ENCODE results near the gene TRAK2.

TRAK2 gene

DNA sequence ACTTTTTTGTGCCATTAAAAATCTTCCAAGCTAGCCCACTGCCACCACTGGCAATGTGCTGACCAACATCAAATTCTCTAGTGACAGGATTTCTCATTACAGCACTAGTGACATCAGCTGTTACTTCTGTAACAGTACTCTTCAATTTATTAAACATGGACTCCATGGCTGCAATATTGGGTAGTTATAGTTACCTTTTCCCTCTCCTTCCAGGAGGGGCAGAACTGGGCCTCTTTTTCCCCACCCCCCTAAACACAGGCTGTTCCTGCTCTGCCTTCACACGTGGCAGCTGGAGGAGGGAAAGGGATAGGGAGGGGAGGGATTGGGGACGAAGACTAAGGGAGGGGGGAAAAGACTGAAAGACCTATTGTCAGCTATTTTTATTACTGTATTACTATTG lies 38.1 kb downstream of the TRAK2 start:
- no peak for ATAC-seq
- H3K36me3 Mint-ChIP-seq (ENCODE audit: low read depth), result peaks cover 18% of the 10 kb centered on the region
- no peak overlapping the region for H3K27ac Mint-ChIP-seq
- H3K4me1 Mint-ChIP-seq, result peaks cover 15% of the 10 kb centered on the region
- no peak for DNase-seq
- no peaks in the 10 kb centered on the region for H3K9me3 Mint-ChIP-seq
- H3K27me3 Mint-ChIP-seq, result no peaks in the 10 kb centered on the region
- H3K4me3 Mint-ChIP-seq, result no peak overlapping the region

GRCh38 chr2:201411421-201411820 lies 39.8 kb downstream of the TRAK2 start:
- Mint-ChIP-seq H3K9me3 (no peaks in the 10 kb centered on the region), H3K36me3 (ENCODE audit: low read depth) (peaks cover 15% of the 10 kb centered on the region), H3K27me3 (no peaks in the 10 kb centered on the region), H3K4me1 (peaks cover 19% of the 10 kb centered on the region), H3K27ac (no peak overlapping the region), H3K4me3 (no peak overlapping the region)
- ATAC-seq, result no peak
- no peak for DNase-seq

DNA sequence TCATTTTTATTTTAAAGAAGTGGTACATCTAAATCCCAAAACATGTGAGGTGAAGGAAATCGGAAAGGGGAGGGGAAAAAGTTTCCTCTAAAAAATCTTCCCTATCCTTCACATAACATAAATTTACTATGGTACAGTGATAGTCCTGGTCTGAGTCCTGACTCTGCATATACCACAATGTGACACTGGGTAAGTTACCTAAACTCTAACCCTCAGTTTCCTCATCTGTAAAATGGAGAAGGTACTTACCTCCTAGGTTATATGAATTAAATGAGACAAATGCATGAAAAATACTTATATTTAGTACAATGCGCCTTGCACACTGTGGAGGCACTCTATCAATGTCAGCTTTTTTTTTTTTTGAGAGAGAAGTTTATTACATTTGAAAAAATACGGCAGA lies 42.3 kb downstream of the TRAK2 start:
- ATAC-seq, result no peak
- Mint-ChIP-seq H3K27ac (no peak overlapping the region), H3K9me3 (no peaks in the 10 kb centered on the region), H3K4me3 (no peak overlapping the region), H3K36me3 (ENCODE audit: low read depth) (peaks cover 18% of the 10 kb centered on the region), H3K27me3 (no peaks in the 10 kb centered on the region), H3K4me1 (peaks cover 39% of the 10 kb centered on the region)
- no peak for DNase-seq

DNA sequence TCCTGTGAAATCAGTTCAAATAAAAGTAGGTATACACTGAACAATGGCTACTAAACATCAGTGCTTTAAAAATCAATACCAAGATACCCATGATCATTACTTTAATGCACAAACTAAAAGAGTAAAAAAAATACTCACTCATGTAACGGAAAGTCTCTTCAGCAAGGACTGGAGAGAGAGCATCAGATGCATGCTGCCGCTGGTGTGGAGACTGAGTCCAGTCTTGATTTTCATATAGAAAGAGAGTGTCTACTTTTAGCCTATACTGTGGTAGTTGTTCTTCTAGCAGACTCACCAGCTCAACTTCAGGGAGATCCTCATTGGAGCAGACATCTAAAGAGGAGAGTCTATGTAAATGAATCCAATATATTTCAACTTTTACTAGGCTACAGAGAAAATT lies 44.0 kb downstream of the TRAK2 start:
- ATAC-seq (no peak), DNase-seq (no peak)
- no peaks in the 10 kb centered on the region for H3K27me3 Mint-ChIP-seq
- H3K27ac Mint-ChIP-seq, result no peak overlapping the region
- H3K4me1 Mint-ChIP-seq, result peaks cover 43% of the 10 kb centered on the region
- H3K4me3 Mint-ChIP-seq, result no peak overlapping the region
- no peaks in the 10 kb centered on the region for H3K9me3 Mint-ChIP-seq
- peaks cover 18% of the 10 kb centered on the region for H3K36me3 Mint-ChIP-seq (ENCODE audit: low read depth)

- H3K27ac Mint-ChIP-seq, result no peak overlapping the region
Measured at GRCh38 chr2:201406077-201406662, 45.1 kb downstream of the TRAK2 start.

DNA sequence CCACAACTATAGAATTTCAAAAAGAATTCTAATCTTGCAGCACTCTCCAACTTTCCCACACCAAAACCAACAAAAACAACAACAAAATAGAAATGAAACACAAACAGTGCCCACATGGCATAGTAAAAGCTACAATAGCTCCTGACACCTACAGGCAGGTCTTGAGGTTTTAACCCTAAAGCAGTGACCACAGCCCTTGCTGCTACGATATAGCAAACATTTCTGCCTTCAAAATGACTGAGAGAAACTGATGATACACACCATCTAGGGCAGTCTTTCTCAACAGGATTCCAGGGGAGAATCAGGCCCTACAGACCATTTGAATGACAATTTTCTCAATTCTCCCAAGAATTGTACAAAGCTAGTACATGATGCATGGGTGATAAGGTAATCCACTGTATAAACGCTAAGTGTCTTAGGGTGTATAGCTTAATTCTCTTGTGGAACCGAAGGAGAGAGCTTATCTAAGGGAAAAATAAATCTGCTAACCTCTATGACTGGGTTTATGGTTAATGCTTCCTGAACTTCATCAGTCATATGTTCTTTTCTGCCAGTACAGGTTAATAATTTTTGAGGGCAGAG lies 46.5 kb downstream of the TRAK2 start:
- Mint-ChIP-seq H3K27me3 (no peaks in the 10 kb centered on the region), H3K36me3 (ENCODE audit: low read depth) (peaks cover 5% of the 10 kb centered on the region), H3K9me3 (no peaks in the 10 kb centered on the region), H3K27ac (no peak overlapping the region), H3K4me3 (no peak overlapping the region), H3K4me1 (peaks cover 37% of the 10 kb centered on the region)
- no peak for DNase-seq
- peak; percentile 40 for ATAC-seq

More at GRCh38 chr2:201406077-201406662, 45.1 kb downstream of the TRAK2 start:
- Mint-ChIP-seq H3K4me3 (no peak overlapping the region), H3K36me3 (ENCODE audit: low read depth) (peaks cover 10% of the 10 kb centered on the region), H3K4me1 (peaks cover 41% of the 10 kb centered on the region), H3K9me3 (no peaks in the 10 kb centered on the region), H3K27me3 (no peaks in the 10 kb centered on the region)
- no peak for ATAC-seq
- no peak for DNase-seq

- Mint-ChIP-seq H3K27ac (no peak overlapping the region), H3K27me3 (no peaks in the 10 kb centered on the region), H3K9me3 (no peaks in the 10 kb centered on the region), H3K36me3 (ENCODE audit: low read depth) (peaks cover 6% of the 10 kb centered on the region), H3K4me3 (no peak overlapping the region), H3K4me1 (peaks cover 37% of the 10 kb centered on the region)
- DNase-seq (no peak), ATAC-seq (no peak)
Measured at GRCh38 chr2:201403880-201404279, 47.4 kb downstream of the TRAK2 start.

DNA sequence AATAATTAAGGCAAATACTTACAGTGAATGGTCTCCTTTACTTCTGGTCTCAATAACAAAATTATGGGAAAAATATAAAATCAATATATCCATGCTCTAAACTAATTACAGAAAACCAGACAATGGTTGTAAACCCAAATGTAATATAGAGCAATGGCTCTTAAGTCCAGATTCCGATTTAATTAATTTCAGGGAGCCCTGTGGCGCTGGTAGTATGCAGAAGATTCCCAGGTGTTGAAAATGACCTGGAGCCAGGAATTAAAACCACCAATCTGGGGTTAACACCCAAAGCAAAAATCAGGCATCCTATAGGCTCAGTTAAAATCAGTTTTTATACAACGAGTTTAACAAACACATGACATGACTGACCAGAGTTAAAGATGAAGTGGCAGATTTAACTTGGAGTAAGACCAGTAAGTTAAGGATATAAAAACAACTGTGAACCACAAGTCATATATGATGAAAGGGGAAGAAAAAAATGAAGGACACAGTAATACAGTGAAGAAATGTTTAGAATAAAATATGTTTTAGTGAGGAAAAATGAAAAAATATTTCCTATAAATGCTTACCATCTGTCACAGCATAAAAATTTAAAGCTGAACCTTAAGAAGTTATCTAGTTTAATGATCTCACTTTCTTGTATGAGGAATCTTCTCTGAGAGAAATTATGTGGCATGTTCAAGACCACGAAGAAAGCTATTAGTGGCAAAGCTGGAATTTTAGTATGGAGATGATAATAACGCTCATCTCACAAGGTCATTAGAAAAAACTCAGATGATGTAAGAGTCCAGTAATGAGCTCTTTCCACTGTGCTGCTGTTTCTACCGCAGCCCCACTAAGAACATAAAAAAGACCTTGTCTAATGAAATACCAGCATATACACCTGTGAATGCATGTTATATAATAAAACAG lies 48.4 kb downstream of the TRAK2 start:
- H3K9me3 Mint-ChIP-seq, result no peaks in the 10 kb centered on the region
- no peak overlapping the region for H3K27ac Mint-ChIP-seq
- no peak for DNase-seq
- H3K4me3 Mint-ChIP-seq, result no peak overlapping the region
- no peak for ATAC-seq
- peaks cover 37% of the 10 kb centered on the region for H3K4me1 Mint-ChIP-seq
- no peaks in the 10 kb centered on the region for H3K27me3 Mint-ChIP-seq
- H3K36me3 Mint-ChIP-seq (ENCODE audit: low read depth), result peaks cover 6% of the 10 kb centered on the region

GRCh38 chr2:201401815-201402214 lies 49.4 kb downstream of the TRAK2 start:
- no peak overlapping the region for H3K27ac Mint-ChIP-seq
- H3K36me3 Mint-ChIP-seq (ENCODE audit: low read depth), result peaks cover 8% of the 10 kb centered on the region
- H3K4me3 Mint-ChIP-seq, result no peak overlapping the region
- H3K4me1 Mint-ChIP-seq, result peaks cover 32% of the 10 kb centered on the region
- H3K27me3 Mint-ChIP-seq, result no peaks in the 10 kb centered on the region
- ATAC-seq, result no peak
- H3K9me3 Mint-ChIP-seq, result no peaks in the 10 kb centered on the region
- no peak for DNase-seq

DNA sequence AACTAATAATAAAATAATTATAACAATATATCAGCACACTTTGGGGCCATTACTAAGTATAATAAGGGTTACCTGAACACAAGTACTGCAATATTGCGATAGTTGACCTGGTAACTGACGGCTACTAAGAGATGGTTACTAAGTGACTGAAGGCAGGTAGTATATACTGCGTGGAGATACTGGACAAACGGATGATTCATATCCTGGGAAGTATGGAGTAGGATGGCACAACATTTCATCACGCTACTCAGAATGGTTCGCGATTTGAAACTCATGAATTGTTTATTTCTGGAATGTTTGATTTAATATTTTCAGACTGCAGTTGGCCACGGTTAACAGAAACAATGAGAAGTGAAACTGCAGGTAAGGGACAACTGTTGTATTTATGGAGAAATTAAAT lies 54.7 kb downstream of the TRAK2 start:
- ATAC-seq (no peak), DNase-seq (no peak)
- H3K27ac Mint-ChIP-seq, result no peak overlapping the region
- H3K4me3 Mint-ChIP-seq, result no peak overlapping the region
- no peaks in the 10 kb centered on the region for H3K9me3 Mint-ChIP-seq
- peaks cover 1% of the 10 kb centered on the region for H3K4me1 Mint-ChIP-seq
- H3K27me3 Mint-ChIP-seq, result no peaks in the 10 kb centered on the region
- H3K36me3 Mint-ChIP-seq (ENCODE audit: low read depth), result peaks cover 20% of the 10 kb centered on the region

- no peak for DNase-seq
- H3K9me3 Mint-ChIP-seq, result no peaks in the 10 kb centered on the region
- no peaks in the 10 kb centered on the region for H3K27me3 Mint-ChIP-seq
- H3K36me3 Mint-ChIP-seq (ENCODE audit: low read depth), result peaks cover 39% of the 10 kb centered on the region
- ATAC-seq, result no peak
- H3K27ac Mint-ChIP-seq, result no peak overlapping the region
- no peak overlapping the region for H3K4me3 Mint-ChIP-seq
- H3K4me1 Mint-ChIP-seq, result no peaks in the 10 kb centered on the region
Measured at GRCh38 chr2:201383136-201383535, 68.1 kb downstream of the TRAK2 start.

GRCh38 chr2:201378496-201379397 lies 72.5 kb downstream of the TRAK2 start:
- ATAC-seq (no peak), DNase-seq (no peak)
- no peaks in the 10 kb centered on the region for H3K4me1 Mint-ChIP-seq
- no peaks in the 10 kb centered on the region for H3K27me3 Mint-ChIP-seq
- peaks cover 44% of the 10 kb centered on the region for H3K36me3 Mint-ChIP-seq (ENCODE audit: low read depth)
- no peaks in the 10 kb centered on the region for H3K9me3 Mint-ChIP-seq
- H3K4me3 Mint-ChIP-seq, result no peak overlapping the region
- H3K27ac Mint-ChIP-seq, result no peak overlapping the region

DNA sequence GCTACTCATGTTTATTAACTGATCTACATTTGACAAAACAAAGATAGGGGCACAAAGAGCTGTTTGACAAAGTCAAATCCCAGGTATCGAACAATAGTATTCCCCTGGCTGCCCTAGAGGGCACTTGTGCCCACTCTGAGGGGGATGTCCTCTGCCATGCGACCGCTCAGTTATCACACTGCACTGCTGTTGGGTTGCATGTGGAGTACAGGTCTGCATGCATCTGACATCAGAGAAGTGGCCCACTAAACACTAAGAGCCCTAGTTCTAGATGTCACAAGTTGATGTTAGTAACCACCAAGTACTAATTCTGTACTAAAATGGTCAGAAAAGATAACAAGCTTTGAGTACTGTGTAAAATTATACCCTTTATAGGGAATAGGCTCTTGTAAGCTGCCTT lies 74.0 kb downstream of the TRAK2 start:
- Mint-ChIP-seq H3K27ac (no peak overlapping the region), H3K4me3 (no peak overlapping the region), H3K4me1 (no peaks in the 10 kb centered on the region), H3K27me3 (no peaks in the 10 kb centered on the region), H3K36me3 (ENCODE audit: low read depth) (peaks cover 40% of the 10 kb centered on the region), H3K9me3 (no peaks in the 10 kb centered on the region)
- DNase-seq (no peak), ATAC-seq (no peak)

DNA sequence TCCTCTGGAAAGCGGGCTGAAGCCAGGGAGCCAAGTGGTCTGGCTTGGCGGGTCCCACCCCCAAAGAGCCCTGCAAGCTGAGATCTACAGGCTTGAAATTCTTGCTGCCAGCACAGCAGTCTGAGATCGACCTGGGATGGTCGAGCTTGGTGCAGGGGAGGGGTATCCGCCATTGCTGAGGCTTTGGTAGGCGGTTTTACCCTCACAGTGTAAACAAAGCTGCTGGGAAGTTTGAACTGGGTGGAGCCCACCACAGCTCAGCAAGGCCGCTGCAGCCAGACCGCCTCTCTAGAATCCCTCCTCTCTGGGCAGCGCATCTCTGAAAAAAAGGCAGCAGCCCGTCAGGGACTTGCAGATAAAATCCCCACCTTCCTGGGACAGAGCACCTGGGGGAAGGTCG lies 81.5 kb downstream of the TRAK2 start:
- Mint-ChIP-seq H3K9me3 (peaks cover 14% of the 10 kb centered on the region), H3K4me3 (no peak overlapping the region), H3K27me3 (no peaks in the 10 kb centered on the region), H3K36me3 (ENCODE audit: low read depth) (peaks cover 47% of the 10 kb centered on the region), H3K4me1 (no peaks in the 10 kb centered on the region), H3K27ac (no peak overlapping the region)
- DNase-seq (no peak), ATAC-seq (no peak)

All from activated naive CD8-positive, alpha-beta T cell treated with anti-CD3 and anti-CD28 coated beads, Interleukin-2, amount 50 U/mL, for 24 hours (primary cell).